Fibroblast of peridontal ligament (primary cell): Measurements from ENCODE around the gene STMN3.
A peak's percentile ranks its signal among the peaks of the same experiment; 100 is the strongest.
"Not testable (repeated sequence)": the region's sequence is repeated elsewhere in the genome, so short reads cannot be mapped to it uniquely, and the experiment has no call there.

ENCODE experiments used
- DNase-seq: peaks from one replicate; pipeline ENCODE4 v3.0.0-alpha.2; 2010; ENCODE audit errors: extremely low read depth

Gene STMN3

DNA sequence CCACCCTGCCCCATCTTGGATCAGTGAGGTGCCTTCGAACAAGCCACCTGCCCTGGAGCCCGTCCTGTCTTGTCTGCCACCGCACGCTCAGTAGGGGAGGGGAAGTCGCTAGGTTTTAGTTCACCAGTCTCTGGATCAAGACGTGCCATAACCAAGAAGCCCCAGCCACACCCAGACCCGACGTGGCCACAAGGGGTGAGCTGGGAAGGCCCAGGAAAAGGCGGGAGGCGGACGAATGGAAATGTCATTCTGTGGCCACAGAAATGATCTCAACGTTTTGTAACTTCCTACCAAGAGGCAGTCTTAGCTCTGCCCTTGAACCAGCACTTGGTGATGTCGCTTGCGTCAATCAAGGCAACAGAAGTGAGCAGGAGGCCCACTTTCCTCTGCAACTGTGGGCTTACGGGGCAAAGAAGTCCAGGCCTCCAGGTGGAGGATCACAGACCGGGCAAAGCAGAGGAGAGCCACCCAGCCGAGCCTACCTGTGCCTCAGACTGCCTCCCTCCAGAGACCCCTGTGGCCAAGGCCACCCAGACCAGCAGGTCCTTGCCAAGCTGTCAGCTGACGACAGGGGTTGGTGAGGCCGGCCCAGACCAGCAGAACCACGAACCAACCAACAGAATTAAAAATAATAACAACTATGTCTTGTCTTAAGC is 40.8 kb downstream of the STMN3 start:
- DNase-seq: no peak

DNA sequence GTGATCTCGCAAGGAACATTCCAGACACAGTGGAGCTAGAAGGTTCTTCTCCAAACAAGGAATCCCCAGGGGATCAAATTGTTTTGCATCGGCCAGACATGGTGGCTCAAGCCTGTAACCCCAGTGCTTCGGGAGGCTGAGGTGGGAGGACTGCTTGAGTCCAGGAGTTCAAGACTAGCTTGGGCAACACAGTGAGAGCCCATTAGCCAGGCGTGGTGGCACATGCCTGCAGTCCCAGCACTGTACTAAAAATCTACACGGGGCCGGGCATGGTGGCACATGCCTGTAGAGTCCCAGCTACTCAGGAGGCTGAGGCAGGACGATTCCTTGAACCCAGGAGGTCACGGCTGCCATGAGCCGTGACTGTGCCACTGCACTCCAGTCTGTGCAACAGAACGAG is 41.6 kb downstream of the STMN3 start:
- no peak for DNase-seq

DNA sequence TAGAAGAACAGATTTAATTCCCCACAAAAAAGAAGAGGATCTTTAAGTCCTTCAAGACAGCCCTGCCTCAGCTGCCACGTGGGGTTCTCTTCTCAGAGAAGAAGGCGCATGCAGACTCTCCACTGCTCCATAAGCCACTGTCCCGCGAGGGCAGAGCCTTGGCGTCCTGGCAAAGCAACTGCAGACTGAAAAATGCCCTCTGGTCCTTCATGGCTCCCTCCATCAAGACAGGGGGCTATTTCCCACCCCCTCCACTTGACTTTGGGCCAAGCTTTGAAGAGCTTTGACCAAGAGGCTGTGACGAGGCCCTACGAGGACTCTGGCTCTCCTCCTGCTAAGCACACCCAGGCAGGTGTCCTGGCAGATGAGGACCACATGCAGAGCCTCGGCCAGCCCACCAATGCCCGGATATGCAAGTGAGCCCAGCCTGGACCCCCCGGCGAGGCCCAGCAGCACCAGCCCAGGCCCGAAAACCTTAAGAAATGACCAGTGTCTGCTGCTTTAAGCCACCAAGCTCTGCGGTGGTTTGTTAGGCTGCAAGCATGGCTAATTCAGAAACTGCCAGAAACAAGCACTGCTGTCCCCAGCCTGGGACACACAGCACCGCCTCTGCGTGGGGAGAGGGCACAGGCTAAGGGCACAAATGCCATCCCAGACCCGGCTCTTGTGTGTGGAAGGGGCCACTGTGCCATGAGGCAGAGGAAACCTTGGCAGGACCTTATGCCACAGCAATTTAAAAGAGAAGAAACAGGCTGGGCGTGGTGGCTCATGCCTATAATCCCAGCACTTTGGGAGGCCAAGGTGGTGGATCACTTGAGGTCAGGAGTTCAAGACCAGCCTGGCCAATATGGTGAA is 42.4 kb downstream of the STMN3 start:
- no peak for DNase-seq

DNA sequence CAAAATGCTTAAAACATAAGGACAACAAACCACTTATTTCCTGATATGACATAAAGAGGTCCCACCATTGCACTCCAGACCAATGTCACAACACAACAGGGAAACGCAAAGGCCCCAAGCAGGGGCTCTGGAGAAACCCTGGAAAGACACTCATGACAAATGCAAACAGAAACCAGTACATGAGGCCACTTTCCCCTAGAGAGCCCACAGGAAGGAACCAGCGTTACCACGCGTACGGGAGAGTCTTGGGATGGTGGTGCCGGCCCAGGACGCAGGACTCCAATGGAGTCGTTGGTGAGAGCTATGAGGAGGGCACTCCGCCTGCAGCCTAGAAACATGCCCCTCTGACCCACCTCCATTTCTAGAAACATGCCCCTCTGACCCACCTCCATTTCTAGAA is 46.5 kb downstream of the STMN3 start:
- no peak for DNase-seq

DNA sequence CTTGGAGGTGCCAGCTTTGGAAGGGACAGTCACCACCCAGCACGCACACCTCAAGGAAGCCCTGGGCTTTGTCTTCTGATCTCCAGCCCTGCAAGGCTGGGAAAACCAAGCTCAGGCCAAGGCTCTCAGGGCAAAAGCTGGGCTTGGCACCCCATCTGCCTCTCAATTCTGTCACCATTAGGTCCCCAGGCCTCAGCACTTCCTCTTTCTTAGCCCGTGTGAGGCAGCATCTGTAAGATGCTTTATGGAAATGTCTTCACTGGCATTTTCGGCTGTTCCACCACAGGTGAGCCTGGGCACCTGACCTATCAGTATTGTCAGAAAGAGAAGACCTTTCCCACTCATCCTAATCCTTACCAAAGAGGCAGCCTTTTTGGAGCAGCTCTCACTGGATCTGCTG is 50.9 kb downstream of the STMN3 start:
- no peak for DNase-seq

DNA sequence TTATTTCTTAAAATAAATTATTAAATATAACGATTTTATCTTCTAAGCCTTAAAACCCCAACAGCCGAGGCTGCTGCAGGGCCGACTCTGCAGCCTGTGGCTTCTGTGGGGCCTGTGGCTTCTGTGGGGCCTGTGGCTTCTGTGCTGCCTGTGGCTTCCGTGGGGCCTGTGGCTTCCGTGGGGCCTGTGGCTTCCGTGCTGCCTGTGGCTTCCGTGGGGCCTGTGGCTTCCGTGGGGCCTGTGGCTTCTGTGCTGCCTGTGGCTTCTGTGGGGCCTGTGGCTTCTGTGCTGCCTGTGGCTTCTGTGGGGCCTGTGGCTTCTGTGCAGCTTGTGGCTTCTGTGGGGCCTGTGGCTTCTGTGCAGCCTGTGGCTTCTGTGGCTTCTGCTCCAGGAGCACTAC is 51.5 kb downstream of the STMN3 start:
- DNase-seq: not testable (repeated sequence)

DNA sequence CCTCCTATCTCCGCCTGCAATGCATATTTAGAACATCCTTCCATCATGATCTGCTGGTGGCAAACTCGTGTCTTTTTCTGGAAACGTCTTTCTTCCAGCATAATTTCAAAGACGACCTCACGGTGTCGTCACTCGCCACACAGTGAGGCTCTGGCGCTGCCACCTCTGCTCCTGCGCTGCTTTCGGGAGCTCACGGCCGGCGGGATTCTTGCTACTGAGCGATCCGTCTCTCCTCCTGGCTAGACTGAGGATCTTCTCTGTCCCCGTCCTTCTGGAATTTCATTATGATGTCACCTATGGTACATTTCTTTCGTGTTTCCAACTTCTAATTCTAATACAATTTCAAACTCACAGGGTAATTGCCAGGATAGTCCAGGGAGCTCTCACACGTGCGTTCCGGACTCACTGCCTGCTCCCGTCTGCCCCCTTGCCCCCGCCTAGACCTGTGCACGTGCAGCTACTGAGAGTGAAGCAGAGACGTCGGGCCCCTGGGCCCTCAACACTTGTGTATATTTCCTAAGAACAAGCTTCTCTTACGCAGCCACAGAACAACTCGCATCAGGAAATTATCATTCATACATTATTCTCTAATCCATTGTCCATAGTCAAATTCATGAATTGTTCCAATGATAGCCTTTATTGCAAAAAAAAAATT is 53.7 kb downstream of the STMN3 start:
- no peak for DNase-seq

DNA sequence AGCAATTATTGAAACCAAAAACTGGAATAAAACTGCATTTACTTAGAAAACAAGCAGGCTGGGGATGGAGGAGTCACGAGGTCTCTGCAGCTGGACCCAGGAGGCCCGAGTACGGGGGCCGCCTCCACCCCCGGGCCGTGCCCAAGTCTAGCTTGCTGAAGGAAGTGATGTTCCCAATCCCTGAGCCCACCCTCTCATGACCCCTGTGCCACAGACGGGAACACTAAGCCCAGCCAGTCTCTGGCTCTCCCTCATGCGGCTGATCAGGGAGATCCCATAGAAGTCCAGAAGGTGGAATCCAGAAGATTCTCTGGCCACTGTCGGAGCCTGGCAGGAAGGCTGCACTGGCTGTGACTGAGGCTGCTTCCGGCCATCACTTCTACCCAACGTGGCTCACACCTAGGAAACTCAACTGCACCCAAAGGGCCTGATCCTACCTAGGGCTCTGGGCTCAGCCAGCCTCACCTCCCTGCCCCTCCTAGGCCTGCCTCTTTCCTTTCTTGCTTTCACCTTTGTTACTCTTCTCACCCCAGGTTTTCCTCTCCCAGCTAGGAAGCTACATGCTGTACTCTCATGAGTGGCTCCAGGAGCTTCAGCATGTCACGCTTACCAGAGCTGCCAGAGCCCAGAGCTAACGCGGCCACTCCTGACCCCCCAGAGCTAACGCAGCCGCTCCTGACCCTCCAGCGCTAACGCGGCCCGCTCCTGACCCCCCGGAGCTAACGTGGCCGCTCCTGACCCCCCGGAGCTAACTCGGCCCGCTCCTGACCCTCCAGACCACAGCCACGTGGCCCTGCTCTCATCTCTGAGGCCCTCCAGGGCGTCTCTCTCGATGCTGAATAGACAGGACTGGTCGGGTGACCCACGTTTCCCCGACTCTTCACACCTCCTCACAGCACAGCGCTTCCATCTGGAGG is 54.5 kb downstream of the STMN3 start:
- DNase-seq: no peak

DNA sequence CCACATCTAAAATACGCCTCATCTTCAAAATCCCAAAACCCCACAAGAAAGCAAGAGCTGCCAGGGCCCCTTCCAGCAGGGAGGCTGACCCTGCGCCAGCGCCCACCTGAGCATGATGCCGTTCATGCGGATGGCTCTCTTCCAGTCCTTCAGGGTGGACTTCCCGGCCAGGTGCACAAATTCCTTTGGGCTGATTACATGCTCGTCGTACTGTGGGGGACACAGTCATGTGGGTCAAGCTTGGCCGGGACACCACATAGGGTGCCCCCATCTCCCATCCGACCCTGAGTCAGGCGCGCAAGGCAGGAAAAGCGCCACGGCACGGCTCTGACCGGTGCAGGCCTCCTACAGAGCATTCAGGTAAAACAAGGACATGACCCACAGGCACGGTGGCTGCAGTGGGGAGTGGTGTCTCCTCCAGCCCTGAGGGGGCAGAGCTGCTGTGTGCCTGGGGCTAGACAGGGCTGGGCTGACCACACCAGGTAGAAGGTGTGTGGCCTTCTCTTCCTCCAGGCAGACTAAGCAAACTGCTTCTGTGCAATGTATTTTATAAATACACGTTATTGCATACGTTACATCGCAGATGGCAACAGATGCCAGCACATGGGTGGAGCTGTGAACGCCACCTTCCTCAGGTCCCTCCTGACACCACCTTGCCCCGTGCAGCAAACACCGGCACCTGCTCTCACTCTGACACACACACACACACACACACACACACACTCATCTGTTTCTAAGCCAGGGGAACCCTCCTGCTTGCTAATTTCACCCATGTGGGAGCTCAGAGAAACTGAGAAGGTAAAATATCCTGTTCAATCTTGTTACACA is 55.4 kb downstream of the STMN3 start:
- no peak for DNase-seq

DNA sequence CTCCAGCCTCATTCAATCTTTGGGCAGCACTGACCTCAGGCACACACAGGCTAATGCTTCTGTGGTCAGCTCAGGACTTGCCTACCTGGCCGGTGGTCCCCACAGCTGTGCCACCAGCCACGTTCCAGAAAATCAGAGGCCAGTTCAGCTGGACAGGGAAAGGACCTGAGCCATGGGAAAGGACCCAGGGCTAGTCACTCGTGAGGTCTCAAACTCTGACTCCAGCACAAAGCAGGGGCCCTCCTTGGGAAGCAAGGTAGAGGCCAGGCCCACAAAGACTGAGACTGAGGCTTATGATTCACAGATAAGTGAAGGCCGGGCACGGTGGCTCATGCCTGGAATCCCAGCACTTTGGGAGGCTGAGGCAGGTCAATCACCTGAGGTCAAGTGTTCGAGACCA is 56.8 kb downstream of the STMN3 start:
- DNase-seq: no peak

DNA sequence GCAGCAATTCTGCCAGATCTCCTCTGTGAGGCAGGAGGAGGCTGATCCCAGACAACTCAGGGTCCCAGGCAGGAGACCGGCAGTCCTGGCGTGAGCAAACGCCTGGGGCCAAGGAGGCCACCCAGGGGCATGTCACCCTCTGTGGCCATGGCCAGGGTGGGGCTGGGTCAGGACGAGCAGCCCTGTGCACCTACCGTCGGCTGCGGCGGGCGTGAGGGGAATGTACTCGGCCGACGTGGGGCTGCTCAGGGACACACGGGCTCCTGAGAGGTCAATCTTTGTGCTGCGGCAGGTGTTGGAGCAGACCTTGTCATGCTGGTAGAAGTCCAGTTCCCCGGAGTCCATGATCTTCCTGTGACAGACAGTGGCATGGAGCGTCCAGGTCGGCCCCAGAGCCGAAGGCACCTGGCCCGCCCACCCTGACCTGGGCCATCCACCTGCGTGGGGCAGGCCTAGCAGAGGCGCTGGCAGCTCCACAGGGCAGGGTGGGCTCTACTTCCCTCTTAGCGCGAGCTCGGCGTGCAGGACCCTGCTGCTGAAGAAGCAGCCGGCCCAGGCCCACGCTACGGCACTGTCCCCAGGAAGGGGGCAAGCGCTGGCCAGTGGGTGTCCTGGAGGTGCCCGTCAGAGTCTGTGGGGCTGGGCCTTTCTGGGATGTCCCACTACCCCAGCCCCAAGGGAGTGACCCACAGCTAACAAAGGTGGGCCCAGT is 57.7 kb downstream of the STMN3 start:
- DNase-seq: no peak

DNA sequence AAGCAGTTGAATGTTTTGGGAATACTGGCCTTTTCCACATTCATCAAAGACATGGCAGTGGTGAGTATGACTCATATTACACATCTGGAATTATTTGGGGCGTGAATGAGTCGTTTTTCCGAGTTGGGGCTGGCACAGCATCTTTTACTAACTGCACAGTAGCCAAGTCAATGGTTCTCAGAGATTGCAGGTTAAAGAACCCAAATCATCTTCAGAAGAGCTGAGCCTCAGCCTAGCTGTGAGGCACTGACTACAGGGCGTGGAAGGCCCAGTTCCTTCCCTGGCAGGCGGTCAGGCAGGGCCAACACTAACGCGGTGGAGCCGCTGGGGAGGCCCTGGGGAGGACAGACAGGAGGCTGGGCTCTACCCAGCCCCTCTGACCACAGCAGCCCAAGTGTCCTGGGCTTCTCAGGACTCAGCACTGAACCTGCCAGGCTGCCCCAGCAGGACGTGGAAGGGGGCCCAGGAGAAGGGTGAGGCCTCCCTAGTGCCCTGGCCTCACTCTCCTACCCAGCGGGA is 59.1 kb downstream of the STMN3 start:
- peak; percentile 81 for DNase-seq

DNA sequence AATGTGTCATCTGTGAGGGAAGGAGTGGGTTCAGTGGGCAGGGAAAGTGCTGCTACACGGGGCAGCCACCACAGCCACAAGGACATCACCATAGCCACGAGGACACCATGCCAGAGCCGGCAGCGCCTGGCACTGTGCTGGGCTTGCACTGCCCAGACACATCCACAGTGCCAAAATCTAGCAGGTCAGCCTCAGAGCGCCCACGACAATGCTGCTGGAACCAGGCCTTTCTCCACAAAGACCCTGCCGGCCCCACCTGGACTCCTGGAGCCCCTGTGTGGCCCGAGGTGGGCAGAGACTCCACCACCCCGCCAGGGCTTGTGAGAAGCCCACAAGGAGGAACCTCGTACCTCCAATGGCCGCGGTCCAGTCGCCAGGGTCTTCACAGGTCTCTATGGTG is 60.6 kb downstream of the STMN3 start:
- no peak for DNase-seq

DNA sequence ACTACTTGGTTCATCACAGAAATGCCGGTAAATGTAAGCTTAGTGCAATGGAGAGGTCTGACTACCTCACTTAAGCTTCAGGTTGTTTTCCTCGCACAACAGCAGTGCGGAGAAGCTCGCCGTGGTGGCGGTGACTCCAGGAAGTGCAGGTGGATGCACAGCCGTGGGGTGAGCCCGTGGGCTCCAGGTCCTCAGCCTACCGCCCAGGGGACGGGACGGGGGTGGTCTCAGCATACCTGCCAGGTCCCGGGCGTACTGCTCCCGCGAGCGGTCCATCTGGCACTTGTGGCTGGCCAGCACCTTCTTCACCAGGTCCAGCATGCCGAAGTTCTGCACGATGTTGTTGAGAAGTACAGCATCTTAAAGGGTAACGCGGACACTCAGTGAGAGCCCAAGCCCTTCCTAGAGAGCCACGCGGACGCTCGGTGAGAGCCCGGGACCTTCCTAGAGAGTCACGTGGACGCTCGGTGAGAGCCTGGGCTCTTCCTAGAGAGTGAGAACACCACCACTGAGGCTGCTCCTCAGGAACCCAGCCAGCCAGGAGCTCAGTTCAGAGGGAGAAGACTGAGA is 61.4 kb downstream of the STMN3 start:
- DNase-seq: no peak

DNA sequence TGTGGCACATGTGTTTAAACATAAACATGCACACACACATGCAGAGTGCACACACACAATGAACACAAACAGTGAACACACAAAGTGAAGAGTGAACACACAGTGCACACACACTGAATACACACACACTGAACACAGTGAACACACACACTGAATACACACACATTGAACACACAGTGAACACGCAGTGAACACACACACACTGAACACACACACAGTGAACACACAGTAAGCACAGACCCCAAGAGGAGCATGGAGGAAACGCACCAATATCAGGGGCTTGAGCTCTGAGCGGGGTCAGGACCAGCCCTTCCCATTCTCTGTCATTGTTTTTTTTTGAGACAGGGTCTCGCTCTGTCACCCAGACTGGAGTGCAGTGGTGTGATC is 62.1 kb downstream of the STMN3 start:
- DNase-seq: no peak

DNA sequence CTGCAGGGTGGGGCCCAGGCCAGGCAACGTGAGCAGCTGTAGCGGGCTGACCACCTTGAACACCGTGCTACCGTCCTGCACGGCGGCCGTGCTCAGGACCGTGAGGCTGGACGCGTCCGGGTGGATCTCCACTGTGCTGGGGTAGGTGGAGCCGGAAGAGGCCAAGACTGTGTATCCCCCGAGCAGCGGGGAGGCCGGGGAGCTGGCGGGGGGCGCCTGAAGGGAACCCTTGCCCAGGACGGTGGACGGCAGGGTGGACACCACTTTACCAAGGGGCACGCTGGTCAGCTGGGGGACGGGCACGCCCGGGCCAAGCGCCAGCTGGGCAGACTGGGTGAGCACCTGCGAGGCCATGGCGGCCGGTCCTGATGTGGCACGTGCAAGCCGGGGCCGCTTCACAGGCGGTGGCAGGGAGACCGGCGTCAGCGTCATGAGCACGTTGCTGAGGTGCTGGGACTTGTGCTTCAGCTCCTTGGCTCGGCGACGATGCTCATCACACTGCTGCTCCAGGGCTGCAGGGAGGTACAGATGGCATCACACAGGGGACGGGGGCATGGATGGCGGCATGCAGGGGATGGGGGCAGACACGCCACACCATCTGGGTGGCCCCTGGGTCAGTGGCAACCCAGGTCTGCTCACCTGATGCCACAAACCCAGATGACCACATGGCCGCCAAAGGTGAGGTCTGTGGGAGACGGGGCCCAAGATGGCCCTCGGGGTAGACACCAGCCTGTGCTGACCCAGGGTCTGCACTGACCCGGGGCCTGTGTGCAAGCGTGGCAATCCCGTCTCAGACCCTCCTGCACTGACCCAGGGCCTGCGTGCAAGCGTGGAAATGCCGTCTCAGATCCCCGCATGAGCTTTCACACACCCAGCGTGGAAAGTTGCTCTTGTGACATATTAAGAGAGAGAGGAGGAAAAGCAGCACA is 62.7 kb downstream of the STMN3 start:
- DNase-seq: no peak
